Measurements from ENCODE around the gene SNX25.
"Not testable (repeated sequence)": the region's sequence is repeated elsewhere in the genome, so short reads cannot be mapped to it uniquely, and the experiment has no call there.

The SNX25 gene

DNA sequence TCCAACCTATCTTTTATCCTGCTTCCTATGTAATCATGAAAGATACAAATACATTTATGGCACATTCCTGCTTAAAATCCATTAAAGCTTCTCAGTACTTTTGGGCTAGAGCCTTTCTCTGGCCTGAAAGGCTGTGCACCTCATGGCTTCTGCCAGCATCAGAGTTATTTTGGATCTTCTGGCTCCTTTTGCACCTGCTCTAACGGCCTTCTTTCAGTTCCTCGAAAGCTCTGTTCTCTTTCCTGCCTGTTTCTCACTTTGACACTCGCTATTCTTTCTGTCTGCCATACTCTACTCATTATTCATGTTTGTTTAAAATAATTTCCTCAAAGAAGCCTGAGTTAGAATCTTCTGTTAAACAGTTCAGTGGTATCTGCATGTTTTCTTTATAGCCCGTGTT, 100.4 kb downstream of the SNX25 start:
- no peak for DNase-seq

DNA sequence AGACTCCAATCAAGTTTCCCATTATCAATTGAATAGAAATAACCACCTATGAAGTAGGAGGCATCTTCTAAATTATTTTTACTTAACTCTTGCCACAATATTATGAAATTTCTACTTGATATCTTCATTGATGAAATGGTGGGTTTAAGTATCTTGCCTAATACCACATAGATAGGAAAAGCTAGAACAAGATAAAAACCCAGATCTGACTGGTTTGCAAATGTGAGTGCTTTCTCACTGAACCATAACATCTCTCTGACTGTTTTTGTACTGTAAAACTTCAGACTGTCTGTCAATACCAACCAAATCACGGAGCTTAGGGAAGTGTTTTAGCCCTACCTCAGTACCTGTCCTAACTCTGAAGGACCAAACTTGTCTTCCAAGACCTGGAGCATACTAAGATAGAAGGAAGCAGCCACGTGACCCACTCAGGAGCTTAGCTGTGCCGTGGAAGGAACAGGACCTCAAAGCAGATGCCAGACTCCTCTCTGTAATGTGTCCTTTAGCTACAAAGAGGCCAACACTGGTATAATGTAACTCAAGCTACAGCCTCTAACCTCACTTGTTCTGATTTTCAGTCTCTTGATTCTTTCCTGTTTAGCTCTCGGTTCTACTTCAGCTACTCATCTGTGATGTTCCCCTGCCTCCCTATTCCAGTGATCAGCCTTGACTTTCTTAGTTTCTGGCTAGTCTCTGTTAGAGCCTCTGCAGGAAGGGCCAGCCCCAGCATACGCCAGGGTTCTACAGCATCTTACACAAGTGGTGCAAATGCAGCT, 101.9 kb downstream of the SNX25 start:
- DNase-seq: no peak

DNA sequence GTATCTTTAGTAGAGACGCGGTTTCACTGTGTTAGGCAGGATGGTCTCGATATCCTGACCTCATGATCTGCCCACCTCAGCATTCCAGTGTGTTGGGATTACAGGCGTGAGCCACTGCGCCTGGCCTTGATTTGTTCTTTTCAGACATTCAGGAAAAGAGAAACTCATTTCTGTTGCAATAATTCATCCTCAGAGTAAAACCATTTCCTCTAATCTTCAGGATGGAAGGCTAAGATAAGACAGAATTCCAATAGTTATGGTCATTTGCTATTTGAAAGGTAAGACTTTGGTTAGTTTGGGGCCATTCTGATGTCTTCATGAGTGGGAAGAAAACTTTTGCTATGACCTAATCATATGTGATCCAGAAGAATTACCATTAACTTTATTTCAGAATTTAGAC, 103.3 kb downstream of the SNX25 start:
- no peak for DNase-seq

DNA sequence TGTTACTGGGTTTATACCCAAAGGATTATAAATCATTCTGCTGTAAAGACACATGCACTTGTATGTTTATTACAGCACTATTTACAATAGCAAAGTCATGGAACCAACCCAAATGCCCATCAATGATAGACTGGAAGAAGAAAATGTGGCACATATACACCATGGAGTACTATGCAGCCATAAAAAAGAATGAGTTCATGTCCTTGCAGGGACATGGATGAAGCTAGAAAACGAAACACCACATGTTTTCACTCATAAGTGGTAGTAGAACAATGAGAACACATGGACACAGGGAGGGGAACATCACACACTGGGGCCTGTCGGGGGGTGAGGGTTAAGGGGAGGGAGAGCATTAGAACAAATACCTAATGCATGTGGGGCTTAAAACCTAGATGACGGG, 108.1 kb downstream of the SNX25 start:
- not testable (repeated sequence) for DNase-seq

DNA sequence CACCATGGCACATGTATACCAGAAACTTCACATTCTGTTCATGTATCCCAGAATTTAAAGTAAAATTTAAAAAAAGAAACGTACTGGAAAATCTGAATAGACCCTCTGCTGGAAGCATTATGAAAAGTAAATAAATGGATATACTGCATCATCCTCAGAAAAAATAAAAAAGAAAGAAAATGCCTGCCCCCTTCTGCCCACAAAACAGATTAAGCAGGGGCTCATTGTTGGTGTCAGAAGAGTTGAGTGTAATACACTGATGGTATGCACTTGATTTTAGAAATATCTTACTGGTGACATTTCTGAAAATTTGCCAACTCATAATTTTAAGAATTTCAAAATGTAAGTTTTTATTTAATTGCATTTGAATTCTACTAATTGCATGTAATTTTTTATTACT, 108.5 kb downstream of the SNX25 start:
- no peak for DNase-seq

DNA sequence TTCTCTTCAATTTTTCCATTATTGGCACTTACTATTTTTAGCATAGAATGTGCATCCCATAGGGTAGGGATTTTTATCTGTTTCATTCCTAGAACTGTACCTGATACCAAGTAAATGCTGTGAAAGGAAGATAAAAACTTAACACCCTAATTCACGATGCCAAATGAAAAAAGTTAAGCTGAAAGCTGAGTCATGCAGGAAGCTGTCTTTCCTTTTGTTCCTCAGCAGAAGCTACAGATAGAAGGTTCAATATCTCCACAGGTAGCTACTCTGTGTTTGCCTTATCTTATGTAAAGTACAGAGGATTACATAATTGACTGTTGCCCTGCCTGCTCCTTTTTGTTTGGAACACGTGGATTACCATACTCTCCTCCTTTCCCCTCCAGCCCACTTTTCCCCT, 109.3 kb downstream of the SNX25 start:
- DNase-seq: no peak

DNA sequence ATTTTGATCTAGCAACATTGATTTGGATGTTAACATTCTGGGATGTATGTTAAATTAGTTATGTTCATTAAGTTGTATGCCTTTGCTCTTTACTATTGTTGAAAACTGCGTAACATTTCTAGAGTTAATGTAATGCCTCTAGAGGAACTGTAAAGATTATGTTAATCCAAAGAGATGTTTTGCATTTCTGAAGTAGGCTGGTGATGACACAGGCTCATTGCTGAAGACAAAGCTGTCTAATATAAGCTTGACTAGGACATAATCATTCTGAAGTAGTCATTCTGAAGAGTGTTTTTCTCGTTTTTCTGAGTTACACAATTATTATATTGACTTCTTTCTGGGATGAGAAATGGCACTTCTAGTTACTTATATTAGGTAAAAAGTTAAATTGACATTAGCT, 113.4 kb downstream of the SNX25 start:
- no peak for DNase-seq

DNA sequence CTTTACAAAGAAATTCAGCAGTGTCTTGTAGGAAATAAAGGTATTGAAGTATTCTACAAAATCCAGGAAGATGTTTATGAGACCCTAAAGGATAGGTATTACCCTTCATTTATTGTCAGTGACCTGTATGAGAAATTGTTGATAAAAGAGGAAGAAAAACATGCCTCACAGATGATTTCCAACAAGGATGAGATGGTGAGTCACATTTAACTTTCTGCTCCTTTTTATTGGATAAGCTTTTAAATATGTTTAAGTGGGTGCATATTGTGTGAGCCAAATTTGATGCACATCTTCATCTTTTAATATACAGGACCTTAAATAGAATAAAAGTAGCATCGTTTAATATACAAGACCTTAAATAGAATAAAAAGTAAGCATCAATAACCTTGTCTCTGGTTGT, 114.2 kb downstream of the SNX25 start:
- DNase-seq: no peak

DNA sequence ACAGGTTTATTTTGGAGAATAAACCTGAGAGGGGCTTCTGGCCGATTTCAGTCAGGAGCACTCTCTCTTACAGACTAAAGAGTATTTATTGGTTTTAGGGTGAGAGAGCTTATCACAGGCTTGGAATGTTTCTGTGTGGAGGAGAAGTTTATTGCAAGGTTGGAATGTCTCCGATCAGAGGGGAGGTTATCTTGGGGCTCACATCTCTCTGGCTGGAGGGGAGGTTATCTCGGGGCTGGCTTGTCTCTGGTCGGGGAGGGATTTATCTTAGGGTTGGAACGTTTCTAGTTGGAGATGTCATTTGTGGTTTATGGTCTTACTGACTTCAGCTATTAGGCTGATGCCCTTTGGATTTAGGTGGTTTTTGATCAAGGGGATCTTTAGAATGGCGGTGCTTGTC, 115.0 kb downstream of the SNX25 start:
- DNase-seq: not testable (repeated sequence)

DNA sequence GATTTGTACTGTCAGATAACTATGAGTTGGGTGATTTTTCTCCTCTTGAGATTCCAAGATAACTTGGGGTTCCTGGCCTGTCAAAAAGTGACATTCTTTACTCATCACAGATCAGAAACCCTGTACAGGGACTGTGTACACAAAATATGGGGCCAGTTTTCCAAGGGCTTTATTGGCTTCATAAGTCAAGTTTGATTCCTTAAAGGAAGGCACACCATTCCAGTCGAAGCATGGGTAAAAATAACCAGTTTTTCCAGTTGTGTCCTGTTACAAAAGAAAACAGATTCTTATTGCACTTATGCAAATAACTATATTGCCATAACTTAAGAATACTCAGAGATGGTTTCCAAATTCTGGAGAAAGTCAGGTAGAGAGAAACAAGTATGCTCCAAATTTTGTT, 116.3 kb downstream of the SNX25 start:
- not testable (repeated sequence) for DNase-seq

DNA sequence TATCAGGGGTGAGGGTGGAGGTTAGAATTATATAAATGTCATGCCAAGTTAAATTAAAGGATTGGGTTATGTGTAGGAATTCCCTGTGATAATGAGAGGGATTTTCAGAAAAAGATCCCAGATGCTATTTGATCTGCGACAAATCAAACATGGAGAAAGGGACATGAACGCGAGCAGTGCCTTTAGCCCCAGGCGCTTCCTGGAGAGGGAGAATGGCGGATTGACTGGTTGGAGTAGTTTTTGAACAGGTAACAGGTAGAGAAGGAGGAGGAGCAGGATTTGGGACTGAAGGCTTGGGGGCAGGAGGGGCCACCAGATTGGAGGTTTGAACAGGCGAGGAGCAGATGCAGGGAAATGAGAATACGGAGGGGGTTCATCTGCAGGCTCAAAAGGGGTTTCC, 119.2 kb downstream of the SNX25 start:
- DNase-seq: no peak

DNA sequence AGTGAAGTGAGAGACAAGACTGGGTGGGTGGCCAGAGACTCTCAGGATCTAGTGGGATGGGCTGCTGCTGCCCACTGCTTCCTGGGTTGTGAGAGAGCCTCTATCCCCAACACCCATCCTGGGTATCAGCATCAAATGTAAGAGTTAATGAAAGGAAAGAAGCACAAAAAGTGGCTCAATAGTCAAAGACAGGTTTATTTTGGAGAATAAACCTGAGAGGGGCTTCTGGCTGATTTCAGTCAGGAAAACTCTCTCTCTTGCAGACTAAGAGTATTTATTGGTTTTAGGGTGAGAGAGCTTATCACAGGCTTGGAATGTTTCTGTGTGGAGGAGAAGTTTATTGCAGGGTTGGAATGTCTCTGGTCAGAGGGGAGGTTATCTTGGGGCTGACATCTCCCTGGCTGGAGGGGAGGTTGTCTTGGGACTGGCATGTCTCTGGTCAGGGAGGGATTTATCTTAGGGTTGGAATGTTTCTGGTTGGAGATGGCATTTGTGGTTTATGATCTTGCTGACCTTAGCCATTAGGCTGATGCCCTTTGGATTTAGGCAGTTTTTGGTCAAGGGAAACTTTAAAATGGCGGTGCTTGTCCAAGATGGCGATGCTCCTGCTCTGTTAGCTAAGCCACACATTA, 120.6 kb downstream of the SNX25 start:
- not testable (repeated sequence) for DNase-seq

DNA sequence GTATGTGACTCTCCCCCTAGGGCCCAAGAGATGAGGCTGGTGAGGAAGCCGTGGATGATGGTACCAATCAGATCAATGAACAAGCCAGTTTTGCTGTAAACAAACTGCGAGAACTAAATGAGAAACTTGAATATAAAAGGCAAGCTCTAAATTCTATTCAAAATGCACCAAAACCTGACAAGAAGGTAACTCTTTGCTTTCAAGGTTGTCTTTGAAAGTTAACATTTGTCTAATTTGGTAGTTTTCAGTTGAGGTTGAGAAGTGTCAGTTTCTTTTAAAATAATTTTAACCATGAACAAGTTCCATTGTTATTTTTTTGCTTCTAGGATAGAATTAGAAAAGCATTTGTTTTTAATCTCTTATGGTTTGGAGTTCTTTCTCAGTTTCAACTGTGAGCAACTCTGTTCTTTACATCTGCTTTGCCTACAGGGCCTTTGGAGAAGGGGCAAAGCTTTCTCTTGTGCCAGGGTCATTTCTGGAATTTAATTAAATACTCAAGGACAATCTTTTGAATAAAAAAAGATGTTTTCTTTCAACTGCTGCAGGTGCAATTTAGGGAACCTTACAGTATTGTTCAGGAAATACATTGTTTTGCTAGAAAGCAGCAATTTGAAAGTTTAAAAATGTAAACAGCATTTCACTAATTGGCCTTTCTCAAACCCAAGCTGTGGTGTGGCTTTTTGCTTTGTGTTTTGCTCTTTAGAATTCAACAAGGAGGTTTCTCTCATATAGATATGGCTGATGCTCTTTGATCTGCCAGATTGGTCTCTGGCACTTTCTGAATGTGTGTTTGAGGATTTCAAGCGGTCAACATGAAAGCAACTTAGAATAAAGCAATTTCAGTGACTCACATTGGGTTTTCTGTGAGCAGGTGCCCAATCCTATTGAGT, 123.4 kb downstream of the SNX25 start:
- DNase-seq: no peak

DNA sequence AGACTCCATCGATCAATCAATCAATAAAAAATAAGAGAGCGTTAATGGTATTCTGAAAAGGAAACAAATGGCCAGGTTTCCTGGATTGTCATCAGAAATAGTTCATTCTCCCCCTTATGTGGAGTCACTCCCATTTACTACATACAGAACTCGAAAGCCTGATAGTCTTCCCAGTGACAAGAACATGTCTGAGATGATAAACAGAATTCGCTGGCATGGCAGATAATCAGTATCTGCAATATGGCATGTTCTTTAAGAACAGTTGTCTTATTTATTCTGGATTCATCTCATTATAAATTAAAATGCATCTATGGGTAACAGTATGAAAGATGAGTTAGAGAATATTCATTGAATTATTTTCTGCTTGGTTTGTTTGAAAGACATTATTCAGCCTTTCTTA, 124.9 kb downstream of the SNX25 start:
- DNase-seq: no peak

DNA sequence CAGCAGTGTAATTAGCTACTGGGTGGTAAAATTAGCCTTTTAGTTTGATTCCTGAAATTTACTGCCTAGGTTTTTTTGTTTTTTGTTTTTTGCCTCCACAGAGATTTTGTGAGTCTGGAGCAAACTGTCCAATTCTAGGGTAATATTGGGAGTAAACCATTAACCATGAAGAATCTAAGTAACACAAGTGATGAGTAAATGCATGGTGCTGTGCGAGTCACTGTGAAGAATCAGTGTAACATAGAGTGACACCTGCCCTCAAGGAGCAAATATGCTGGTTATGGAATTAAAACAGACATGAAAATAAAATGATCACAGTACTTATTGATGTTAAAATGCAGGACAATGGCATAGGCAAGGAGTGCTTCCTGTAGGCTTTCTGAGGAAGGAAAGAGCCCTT, 126.2 kb downstream of the SNX25 start:
- no peak for DNase-seq

DNA sequence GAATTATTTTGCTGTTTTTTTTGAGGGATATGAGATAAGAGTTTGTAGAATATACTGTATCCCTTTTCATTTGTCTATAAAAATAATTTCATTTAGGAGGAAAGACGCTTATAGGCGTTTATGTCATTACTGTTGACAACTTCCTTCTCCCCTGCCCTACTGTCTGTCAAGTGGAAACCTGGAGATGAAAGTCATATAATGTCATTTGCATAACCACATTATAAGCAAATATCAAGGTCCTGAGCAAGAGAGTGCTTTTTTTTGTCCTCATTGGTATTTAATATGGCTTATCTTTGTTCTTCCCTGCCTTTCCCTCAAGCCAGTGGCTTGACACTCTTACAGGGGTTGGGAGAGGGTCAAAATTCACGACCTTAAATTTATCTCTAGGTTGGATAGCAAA, 130.5 kb downstream of the SNX25 start:
- no peak for DNase-seq

DNA sequence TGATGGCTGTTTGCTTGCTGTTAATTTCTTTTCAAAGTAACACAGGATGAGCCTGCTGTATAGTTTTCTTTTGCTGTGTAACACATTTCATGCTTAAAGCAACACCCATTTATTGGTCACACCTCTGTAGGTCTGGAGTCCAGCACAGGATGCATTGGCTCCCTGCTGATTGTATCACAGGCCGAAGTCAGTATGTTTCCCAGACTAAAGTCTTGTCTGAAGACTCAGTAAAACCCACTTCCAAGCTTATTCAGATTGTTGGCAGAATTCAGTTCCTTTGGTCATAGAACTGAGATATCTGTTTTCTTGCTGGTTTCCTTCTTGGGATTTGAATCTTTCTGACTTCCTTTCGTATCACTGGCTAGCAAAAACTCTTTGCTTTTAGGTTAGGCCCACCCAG, 132.0 kb downstream of the SNX25 start:
- DNase-seq: no peak

DNA sequence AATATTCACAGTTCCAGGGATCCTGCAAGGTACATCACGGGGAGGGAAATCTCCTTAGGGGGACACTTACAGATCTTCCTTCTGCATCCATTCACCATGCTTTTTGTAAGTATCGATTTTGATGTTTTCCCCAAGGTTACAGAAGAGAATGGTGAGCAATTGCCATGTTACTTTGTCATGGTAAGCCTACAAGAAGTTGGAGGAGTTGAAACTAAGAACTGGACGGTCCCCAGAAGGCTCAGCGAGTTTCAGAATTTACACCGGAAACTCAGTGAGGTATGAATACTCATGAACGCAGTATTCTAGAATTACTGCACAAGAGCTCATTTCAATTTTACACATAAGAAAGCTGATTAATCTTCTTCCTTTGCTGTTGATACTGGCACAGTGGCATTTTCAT, 132.4 kb downstream of the SNX25 start:
- no peak for DNase-seq

DNA sequence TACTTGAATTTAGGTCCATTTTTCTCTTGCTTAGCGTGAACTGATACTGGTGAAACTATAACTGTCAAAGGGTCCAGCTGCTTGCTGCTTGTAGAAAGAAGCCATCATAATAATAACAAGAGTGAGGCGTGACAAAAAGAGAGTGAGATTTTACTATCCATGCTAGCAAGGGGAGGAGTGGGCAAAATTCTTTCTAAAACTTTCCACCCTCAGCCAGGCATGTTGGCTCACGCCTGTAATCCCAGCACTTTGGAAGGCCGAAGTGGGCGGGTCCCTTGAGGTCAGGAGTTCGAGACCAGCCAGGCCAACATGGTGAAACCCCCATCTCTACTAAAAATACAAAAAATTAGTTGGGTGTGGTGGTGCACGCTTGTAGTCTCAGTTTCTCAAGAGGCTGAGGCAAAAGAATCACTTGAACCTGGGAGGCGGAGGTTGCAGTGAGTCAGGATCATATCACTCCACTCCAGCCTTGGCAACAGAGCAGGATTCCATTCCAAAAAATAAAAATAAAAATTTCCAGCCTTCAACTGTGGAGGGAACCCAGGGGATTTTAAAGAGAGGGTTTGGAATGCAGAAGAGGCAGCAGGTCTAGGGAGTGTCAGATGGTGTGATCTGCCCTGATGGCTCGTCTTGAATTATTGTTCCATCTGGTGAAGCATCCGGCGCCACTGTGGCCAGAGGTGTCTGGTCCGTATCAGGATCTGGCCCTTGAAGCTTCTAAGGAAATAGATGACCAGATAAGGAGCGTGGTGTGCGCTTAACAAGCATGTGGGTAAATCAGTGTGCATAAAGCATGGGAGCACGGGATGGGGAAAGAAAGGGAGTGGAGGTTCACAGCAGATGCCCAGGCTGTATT, 134.6 kb downstream of the SNX25 start:
- DNase-seq: no peak

DNA sequence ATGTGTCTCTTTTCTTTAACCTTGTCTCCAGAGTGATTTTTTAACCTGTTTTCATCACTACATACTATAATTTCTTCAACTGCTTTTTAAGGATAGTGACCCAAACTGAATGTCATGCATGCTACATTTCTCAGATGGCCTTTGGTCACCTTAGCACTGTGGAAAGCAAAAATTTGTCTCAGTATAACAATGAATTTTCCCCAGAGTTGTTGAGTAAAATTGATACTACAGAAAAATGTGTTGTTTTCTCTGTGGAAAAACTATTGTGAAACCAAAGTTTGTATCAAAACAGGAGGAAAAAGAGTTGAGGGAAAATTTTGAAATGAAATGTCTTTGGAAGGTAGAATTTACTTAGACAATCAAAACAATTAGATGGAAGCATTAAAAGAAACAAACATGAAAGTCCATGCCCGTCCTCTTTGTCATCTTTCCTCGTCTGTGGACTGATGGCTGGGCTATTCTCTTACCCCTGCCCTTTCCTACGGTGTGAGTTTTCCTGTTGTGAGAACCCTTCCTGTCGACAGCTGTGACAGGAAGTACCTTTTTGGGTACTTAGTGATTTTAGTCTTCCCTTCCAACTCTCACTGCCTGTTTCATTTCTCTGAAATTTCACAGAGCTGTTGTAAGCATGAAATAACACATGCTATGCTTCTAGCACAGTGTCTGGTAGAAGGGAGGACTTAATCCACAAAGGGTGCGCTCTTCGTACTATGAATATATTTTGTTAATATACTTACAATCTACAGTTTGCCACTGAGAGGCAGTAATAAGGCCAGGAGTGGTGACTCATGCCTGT, 135.5 kb downstream of the SNX25 start:
- DNase-seq: no peak

DNA sequence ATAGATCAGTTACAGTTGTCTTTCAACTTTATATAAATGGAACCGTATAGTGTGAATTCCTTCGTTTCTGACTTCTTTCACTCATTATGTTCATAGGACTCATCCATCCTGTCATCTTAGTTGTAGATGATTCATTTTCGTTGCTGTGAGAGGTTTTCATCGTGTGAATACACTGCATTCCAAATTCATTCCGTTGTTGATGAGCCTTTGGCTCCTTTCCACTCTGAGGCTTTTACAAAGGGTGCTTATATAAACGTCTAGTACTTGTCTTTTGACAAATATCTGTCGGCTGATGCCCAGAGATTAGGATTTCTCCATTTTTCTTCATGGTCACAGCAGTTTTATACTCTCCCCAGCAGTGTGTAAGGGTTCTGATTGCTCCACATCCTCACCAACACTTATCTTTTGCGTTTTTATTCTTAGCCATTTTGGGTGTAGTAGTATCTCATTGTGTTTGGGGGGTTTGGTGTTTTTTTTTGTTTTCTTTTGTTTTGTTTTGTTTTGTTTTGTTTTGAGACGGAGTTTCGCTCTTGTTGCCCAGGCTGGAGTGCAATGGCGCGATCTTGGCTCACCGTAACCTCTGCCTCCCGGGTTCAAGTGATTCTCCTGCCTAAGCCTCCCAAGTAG, 137.7 kb downstream of the SNX25 start:
- no peak for DNase-seq

All from midbrain (tissue), 1 donor.